ENCODE results near the gene PDE4D. TPM values are rescaled to one million over a fixed set of nuclear protein-coding genes. Genes with fewer than 3 reads are reported as not detected.
A peak's percentile ranks its signal among the peaks of the same experiment; 100 is the strongest.

The PDE4D gene
- total RNA-seq, 1 donor from 2014 or later, result 14.2 TPM

DNA sequence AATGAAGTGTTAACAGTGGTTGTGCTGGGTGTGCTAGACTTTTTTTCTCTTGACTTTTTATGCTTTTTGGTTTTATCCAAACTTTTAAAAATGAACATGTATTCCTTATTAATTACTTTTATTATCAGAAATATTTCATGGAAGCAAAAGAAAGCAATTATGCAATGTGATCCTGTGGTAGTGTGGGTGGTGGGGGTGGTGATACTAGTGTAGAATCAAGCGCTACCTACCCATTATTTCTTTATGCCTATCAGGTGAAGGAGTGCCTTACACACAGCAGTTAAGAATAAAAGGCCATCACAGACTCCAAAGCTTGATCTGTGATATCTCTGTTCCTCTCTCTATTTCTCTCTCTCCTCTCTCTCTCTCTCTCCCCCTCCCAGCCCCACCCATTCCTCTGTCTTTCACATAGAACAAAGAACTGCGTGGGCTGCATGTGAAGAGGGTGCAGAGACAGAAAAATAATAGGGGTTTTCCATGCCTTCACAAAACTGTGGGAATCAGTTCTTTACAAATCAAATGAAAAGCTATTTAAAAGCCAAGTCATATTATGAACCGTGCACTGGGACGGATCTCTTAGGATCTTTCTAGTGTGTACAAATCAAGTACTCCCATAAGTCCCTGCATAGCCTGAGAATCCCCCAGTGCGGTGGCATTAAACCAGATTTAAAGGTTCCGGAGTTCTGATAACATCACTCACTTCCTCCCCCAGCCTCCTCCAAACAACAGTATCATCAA is 959.5 kb downstream of the PDE4D start:
- no peaks in the 10 kb centered on the region for H3K9me3 Mint-ChIP-seq (ENCODE audit: unreplicated experiment)
- TF ChIP-seq, protein P1, sequence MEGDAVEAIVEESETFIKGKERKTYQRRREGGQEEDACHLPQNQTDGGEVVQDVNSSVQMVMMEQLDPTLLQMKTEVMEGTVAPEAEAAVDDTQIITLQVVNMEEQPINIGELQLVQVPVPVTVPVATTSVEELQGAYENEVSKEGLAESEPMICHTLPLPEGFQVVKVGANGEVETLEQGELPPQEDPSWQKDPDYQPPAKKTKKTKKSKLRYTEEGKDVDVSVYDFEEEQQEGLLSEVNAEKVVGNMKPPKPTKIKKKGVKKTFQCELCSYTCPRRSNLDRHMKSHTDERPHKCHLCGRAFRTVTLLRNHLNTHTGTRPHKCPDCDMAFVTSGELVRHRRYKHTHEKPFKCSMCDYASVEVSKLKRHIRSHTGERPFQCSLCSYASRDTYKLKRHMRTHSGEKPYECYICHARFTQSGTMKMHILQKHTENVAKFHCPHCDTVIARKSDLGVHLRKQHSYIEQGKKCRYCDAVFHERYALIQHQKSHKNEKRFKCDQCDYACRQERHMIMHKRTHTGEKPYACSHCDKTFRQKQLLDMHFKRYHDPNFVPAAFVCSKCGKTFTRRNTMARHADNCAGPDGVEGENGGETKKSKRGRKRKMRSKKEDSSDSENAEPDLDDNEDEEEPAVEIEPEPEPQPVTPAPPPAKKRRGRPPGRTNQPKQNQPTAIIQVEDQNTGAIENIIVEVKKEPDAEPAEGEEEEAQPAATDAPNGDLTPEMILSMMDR (IDR thresholded peaks at IDR 0.05; ENCODE audit: insufficient read depth, low read depth, low read length), result no peak
- no peak for TF ChIP-seq EZH2 (IDR thresholded peaks at IDR 0.05; ENCODE audit: insufficient read depth, low read length)
- Histone ChIP-seq H3K36me3 (ENCODE audit: insufficient read depth, low read length) (no peaks in the 10 kb centered on the region), H3K27me3 (ENCODE audit: insufficient read depth, low read length) (no peaks in the 10 kb centered on the region), H3K4me3 (ENCODE audit: insufficient read depth, low read depth, low read length) (no peak overlapping the region), H4K20me1 (ENCODE audit: insufficient read depth, low read length) (no peaks in the 10 kb centered on the region), H3K4me1 (ENCODE audit: insufficient read depth, low read length) (no peaks in the 10 kb centered on the region), H3K9me3 (ENCODE audit: insufficient read depth, low read depth, low read length) (no peaks in the 10 kb centered on the region), H2AFZ (ENCODE audit: low read depth, low read length) (peak overlapping the region; percentile 19), H3K27ac (ENCODE audit: low read depth, low read length) (no peak overlapping the region), H3K4me2 (ENCODE audit: low read length) (peak overlapping the region; percentile 39), H3K79me2 (ENCODE audit: insufficient read depth, low read length) (no peaks in the 10 kb centered on the region), H3K9ac (ENCODE audit: low read length) (no peak overlapping the region)
- H3K27ac Mint-ChIP-seq (ENCODE audit: unreplicated experiment), result no peak overlapping the region
- H3K4me3 Mint-ChIP-seq (ENCODE audit: unreplicated experiment), result no peak overlapping the region
- H3K36me3 Mint-ChIP-seq (ENCODE audit: low read depth, unreplicated experiment), result no peaks in the 10 kb centered on the region
- peaks cover 12% of the 10 kb centered on the region for H3K4me1 Mint-ChIP-seq (ENCODE audit: low read depth, unreplicated experiment)
- H3K27me3 Mint-ChIP-seq (ENCODE audit: low read depth, unreplicated experiment), result no peaks in the 10 kb centered on the region
- DNase-seq (ENCODE audit: low read depth) (no peak), FAIRE-seq (no peak)

DNA sequence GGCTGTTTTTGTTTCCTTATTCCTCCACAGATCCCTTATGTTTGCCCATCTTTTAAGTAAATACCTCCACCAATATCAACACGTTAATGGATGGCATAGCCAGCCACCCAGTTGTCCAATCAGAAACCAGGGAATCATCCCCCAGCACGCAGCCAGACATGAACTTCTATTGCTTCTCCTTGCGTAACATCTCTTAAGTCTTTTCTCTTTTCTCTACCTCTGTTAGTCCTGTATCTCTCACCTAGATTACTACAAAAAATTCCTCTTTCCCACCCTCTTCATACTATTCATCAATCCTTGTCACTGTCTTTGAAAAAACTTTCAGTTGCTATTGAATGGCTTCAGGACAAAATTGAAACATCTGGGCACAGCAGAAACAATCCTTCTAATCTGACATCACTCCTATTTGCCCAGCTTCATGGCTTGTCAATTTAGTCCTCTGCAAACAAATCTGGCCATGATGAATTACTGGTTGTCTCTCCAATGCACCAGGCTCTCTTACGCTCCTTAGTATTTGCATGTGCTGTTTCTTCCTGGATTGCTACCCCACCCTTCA is 961.4 kb downstream of the PDE4D start:
- Mint-ChIP-seq H3K27ac (ENCODE audit: unreplicated experiment) (no peak overlapping the region), H3K9me3 (ENCODE audit: unreplicated experiment) (no peaks in the 10 kb centered on the region), H3K27me3 (ENCODE audit: low read depth, unreplicated experiment) (no peaks in the 10 kb centered on the region), H3K36me3 (ENCODE audit: low read depth, unreplicated experiment) (no peaks in the 10 kb centered on the region), H3K4me3 (ENCODE audit: unreplicated experiment) (no peak overlapping the region), H3K4me1 (ENCODE audit: low read depth, unreplicated experiment) (peaks cover 15% of the 10 kb centered on the region)
- DNase-seq (ENCODE audit: low read depth), result no peak
- Histone ChIP-seq H3K36me3 (ENCODE audit: insufficient read depth, low read length) (no peaks in the 10 kb centered on the region), H3K79me2 (ENCODE audit: insufficient read depth, low read length) (no peaks in the 10 kb centered on the region), H3K4me2 (ENCODE audit: low read length) (no peak overlapping the region), H2AFZ (ENCODE audit: low read depth, low read length) (no peak overlapping the region), H3K9ac (ENCODE audit: low read length) (no peak overlapping the region), H3K4me3 (ENCODE audit: insufficient read depth, low read depth, low read length) (no peak overlapping the region), H3K9me3 (ENCODE audit: insufficient read depth, low read depth, low read length) (no peaks in the 10 kb centered on the region), H4K20me1 (ENCODE audit: insufficient read depth, low read length) (no peaks in the 10 kb centered on the region), H3K27ac (ENCODE audit: low read depth, low read length) (no peak overlapping the region), H3K27me3 (ENCODE audit: insufficient read depth, low read length) (no peaks in the 10 kb centered on the region), H3K4me1 (ENCODE audit: insufficient read depth, low read length) (no peaks in the 10 kb centered on the region)
- FAIRE-seq, result no peak
- no peak for TF ChIP-seq EZH2 (IDR thresholded peaks at IDR 0.05; ENCODE audit: insufficient read depth, low read length)
- TF ChIP-seq, protein P1 (IDR thresholded peaks at IDR 0.05; ENCODE audit: insufficient read depth, low read depth, low read length), result no peak

DNA sequence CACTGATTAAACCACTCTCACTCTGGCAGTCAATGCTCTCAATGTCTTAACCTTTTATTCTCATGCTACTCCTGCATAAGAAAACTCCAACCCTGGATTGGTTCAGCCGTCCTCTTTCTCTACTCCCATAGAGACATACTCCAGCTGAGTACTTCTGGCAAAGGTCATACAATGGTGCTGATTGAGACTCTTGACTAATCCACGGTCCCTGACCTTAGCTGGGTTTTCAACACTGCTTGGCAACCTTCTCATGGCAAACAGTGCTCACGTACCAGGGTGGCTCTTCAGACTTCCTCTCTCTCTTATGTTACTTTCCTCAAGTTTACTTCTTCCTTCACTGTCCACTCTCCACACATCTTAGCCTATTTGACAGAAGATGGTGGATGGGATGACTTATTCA is 963.0 kb downstream of the PDE4D start:
- DNase-seq (ENCODE audit: low read depth) (no peak), FAIRE-seq (no peak)
- Mint-ChIP-seq H3K36me3 (ENCODE audit: low read depth, unreplicated experiment) (no peaks in the 10 kb centered on the region), H3K27me3 (ENCODE audit: low read depth, unreplicated experiment) (no peaks in the 10 kb centered on the region), H3K27ac (ENCODE audit: unreplicated experiment) (no peak overlapping the region), H3K9me3 (ENCODE audit: unreplicated experiment) (no peaks in the 10 kb centered on the region), H3K4me3 (ENCODE audit: unreplicated experiment) (no peak overlapping the region), H3K4me1 (ENCODE audit: low read depth, unreplicated experiment) (peaks cover 22% of the 10 kb centered on the region)
- Histone ChIP-seq H3K4me3 (ENCODE audit: insufficient read depth, low read depth, low read length) (no peak overlapping the region), H4K20me1 (ENCODE audit: insufficient read depth, low read length) (no peaks in the 10 kb centered on the region), H3K4me2 (ENCODE audit: low read length) (no peak overlapping the region), H3K79me2 (ENCODE audit: insufficient read depth, low read length) (no peaks in the 10 kb centered on the region), H3K4me1 (ENCODE audit: insufficient read depth, low read length) (no peaks in the 10 kb centered on the region), H3K27me3 (ENCODE audit: insufficient read depth, low read length) (no peaks in the 10 kb centered on the region), H3K9ac (ENCODE audit: low read length) (no peak overlapping the region), H3K9me3 (ENCODE audit: insufficient read depth, low read depth, low read length) (no peaks in the 10 kb centered on the region), H3K36me3 (ENCODE audit: insufficient read depth, low read length) (no peaks in the 10 kb centered on the region), H2AFZ (ENCODE audit: low read depth, low read length) (no peak overlapping the region), H3K27ac (ENCODE audit: low read depth, low read length) (no peak overlapping the region)
- TF ChIP-seq EZH2 (IDR thresholded peaks at IDR 0.05; ENCODE audit: insufficient read depth, low read length), result no peak
- TF ChIP-seq, protein P1 (IDR thresholded peaks at IDR 0.05; ENCODE audit: insufficient read depth, low read depth, low read length), result no peak

Data from astrocyte (in vitro differentiated cells and primary cell).